Activated naive CD8-positive, alpha-beta T cell treated with anti-CD3 and anti-CD28 coated beads, Interleukin-2, amount 50 U/mL, for 24 hours (primary cell): ENCODE measurements around the gene GNL2.
A peak's percentile ranks its signal among the peaks of the same experiment; 100 is the strongest.
"Not testable (repeated sequence)": the region's sequence is repeated elsewhere in the genome, so short reads cannot be mapped to it uniquely, and the experiment has no call there.

Source experiments
- ATAC-seq: fragments of 150-1000 bp; cut with Tn5 transposase; one replicate; pipeline ENCODE4 v1.10.0; 2021
- DNase-seq: peaks from one replicate; pipeline ENCODE4 v3.0.0; 2021
- H3K27ac Mint-ChIP-seq: one replicate; pipeline ENCODE4 v1.8.0; 2021; ENCODE audit warnings: mild to moderate bottlenecking, mixed read lengths
- H3K27me3 Mint-ChIP-seq: one replicate; pipeline ENCODE4 v1.8.0; 2021; ENCODE audit warnings: mixed read lengths
- H3K36me3 Mint-ChIP-seq: one replicate; pipeline ENCODE4 v1.8.0; 2021; ENCODE audit warnings: low read depth, mixed read lengths
- H3K4me1 Mint-ChIP-seq: one replicate; pipeline ENCODE4 v1.8.0; 2021; ENCODE audit warnings: mixed read lengths
- H3K4me3 Mint-ChIP-seq: one replicate; pipeline ENCODE4 v1.8.0; 2021; ENCODE audit warnings: mild to moderate bottlenecking, moderate library complexity, mixed read lengths
- H3K9me3 Mint-ChIP-seq: one replicate; pipeline ENCODE4 v1.8.0; 2021; ENCODE audit warnings: mixed read lengths

The GNL2 gene

DNA sequence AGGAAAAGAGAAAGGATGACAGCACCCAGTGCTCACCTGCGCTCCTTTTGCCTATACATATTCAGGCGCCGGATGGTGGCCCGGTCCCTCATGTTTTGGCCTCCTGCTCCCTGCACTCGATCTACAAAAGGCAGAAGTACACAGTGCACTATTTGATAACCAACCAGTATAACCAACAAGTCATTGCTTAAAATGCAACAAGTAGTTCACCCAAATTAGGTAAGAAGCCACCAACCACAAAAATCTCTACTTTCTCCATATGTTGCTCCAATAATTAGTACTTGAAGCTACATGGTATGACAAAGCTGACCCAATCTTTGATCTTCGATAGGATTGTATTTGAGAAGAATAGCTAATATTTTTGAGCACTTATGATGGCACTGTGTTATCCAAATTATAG lies 2.0 kb downstream of the GNL2 start:
- DNase-seq (no peak), ATAC-seq (no peak)
- H3K9me3 Mint-ChIP-seq, result no peaks in the 10 kb centered on the region
- H3K36me3 Mint-ChIP-seq, result peaks cover 52% of the 10 kb centered on the region
- H3K27me3 Mint-ChIP-seq, result no peaks in the 10 kb centered on the region
- H3K4me3 Mint-ChIP-seq, result peak overlapping the region; percentile 100
- peak overlapping the region; percentile 42 for H3K27ac Mint-ChIP-seq
- peaks cover 41% of the 10 kb centered on the region for H3K4me1 Mint-ChIP-seq

DNA sequence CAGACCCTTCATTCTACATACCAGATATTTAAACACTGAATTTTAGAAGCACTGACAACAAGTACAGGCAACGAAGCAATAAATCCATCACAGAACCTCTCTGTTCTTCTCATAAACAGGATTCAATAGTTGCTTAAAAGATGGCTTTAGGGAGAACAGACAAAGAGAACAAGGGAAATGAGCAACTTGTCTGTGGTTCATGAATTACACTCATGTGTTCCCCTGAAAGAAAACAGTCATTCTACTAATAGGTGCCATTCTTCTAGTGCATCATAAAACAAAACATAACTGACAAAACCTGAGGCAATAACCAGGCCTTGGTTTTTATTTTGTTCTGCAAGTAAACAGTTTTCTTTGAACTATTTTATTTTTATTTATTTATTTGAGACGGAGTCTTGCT lies 6.8 kb downstream of the GNL2 start:
- DNase-seq (no peak), ATAC-seq (no peak)
- no peaks in the 10 kb centered on the region for H3K27me3 Mint-ChIP-seq
- H3K4me1 Mint-ChIP-seq, result peaks cover 26% of the 10 kb centered on the region
- H3K9me3 Mint-ChIP-seq, result no peaks in the 10 kb centered on the region
- no peak overlapping the region for H3K27ac Mint-ChIP-seq
- H3K4me3 Mint-ChIP-seq, result no peak overlapping the region
- peaks cover 66% of the 10 kb centered on the region for H3K36me3 Mint-ChIP-seq

DNA sequence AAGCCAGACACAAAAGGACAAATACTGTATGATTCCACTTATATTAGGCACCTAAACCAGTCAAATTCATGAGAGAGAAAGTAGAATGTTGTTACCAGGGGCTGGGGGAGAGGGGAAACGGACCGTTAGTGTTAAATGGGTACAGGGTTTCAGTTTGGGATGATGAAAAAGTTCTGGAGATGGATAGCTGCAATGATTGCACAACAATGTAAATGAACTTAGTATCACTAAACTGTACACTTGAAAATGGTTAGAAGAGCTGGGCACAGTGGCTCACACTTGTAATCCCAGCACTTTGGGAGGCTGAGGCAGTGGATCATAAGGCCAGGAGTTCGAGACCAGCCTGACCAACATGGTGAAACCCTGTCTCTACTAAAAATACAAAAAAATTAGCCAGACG lies 11.2 kb downstream of the GNL2 start:
- not testable (repeated sequence) for H3K4me1 Mint-ChIP-seq, H3K27ac Mint-ChIP-seq, ATAC-seq, H3K27me3 Mint-ChIP-seq, DNase-seq, H3K9me3 Mint-ChIP-seq, H3K4me3 Mint-ChIP-seq
- peaks cover 64% of the 10 kb centered on the region for H3K36me3 Mint-ChIP-seq

DNA sequence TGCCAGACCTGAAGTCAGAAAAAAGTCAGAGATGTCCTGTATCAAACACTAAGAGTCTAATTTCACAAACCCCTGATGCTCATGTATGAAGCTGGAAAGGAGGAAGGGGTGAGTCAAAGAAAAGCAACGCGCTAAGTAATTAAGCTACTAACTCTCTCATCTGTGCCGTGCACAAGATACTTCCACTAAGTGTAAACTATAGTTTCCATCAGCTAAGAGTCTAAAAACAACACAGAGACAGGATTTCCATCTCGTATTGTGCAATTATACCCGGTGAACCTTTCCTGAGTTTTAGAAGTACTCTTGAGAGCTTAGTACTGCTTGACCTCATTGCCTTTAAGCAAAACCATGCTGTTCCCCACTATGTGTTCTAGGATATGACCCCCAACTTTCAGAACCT lies 20.0 kb downstream of the GNL2 start:
- peak overlapping the region; percentile 81 for H3K27ac Mint-ChIP-seq
- peak; percentile 33 for ATAC-seq
- H3K4me3 Mint-ChIP-seq, result no peak overlapping the region
- peaks cover 80% of the 10 kb centered on the region for H3K36me3 Mint-ChIP-seq
- H3K4me1 Mint-ChIP-seq, result peaks cover 57% of the 10 kb centered on the region
- no peak for DNase-seq
- H3K27me3 Mint-ChIP-seq, result no peaks in the 10 kb centered on the region
- no peaks in the 10 kb centered on the region for H3K9me3 Mint-ChIP-seq

DNA sequence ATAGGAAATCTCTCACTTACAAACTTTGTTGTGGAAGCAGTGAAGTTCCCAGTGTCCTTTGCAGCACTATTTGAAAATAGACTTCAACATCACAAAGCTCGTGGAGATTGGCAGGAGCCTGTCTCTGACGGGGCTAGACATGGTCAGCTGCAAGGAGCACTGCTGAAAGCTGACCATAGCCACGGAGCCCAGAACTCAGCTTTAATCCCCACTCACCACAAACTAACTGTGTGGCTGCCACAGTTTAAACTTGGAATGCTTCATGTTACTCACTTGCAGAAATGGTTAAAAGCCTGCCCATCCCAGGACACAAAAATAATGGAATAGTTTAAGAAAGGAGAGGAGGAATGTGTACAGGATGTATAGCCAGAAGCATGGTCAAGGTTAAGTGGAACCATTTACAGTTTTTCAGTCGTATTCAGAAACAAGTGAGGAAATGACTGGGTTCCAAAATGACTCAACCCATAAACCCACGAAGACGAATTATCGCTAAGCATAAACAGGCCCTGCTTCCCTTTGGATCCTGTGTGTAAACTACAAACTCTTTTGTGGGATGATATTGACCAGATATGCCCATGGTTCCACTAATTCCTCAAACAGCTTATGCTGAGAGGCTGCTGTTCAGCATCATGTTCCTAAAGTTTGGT lies 20.8 kb downstream of the GNL2 start:
- H3K27ac Mint-ChIP-seq, result peak overlapping the region; percentile 81
- H3K27me3 Mint-ChIP-seq, result no peaks in the 10 kb centered on the region
- peaks cover 79% of the 10 kb centered on the region for H3K36me3 Mint-ChIP-seq
- H3K4me3 Mint-ChIP-seq, result no peak overlapping the region
- peaks cover 59% of the 10 kb centered on the region for H3K4me1 Mint-ChIP-seq
- no peak for DNase-seq
- H3K9me3 Mint-ChIP-seq, result no peaks in the 10 kb centered on the region
- peak; percentile 43 for ATAC-seq

DNA sequence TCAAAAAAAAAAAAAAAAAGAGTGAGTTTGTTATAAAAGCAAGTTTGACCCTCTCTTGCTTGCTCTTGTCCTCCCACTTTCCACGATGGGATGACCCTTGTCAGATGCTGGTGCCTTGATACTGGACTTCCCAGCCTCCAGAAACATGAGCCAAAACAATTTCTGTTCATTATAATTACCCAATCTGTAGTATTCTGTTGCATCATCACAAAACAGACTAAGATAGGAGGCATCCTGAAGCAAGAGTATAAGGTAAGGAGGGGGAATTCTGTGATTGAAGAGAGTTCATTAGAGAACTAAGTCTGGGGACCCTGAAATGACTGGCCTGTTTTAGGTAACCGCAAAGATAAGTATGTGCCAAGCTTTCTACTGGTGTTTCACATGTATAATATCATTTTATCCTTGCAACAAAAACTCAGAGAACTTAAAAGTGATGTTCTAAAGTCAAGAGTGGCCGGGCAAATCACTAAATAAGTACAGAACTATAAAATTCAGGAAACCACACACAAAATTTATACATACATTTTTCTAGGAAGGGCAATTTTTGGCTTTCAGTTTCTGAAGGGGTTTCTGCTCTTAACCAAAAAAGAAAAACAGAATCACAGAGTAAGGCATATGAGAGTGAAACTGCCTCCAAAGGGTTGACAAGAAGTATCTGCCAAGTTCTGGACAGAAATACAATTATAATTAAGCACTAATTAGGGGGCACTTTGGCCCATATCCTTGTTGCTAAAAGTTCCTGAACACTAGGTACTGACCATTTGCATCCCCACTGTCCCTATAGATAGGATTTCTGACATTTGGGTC lies 25.0 kb downstream of the GNL2 start:
- no peak for ATAC-seq
- DNase-seq, result no peak
- Mint-ChIP-seq H3K9me3 (no peaks in the 10 kb centered on the region), H3K4me3 (no peak overlapping the region), H3K36me3 (peaks cover 81% of the 10 kb centered on the region), H3K27me3 (no peaks in the 10 kb centered on the region), H3K27ac (peak overlapping the region; percentile 66), H3K4me1 (peaks cover 37% of the 10 kb centered on the region)

DNA sequence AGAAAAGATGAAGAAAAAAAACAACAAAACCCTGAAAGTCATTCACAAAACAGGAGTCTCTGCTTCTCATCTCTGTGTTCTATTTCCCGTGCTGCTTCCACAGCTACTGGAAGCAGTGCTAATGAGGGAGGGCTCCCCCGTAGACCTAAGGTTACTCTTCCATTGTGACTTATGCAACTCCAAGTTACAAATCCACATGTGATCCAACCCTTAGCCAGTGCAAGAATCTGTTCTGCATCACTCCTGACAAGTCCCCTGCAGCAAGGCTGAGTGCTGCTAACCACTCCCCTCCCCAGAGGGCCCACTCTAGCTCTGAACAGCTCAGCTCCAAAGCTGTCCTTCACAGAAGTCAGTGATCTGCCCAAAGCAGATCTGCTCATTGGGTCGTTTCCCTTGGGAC lies 28.7 kb downstream of the GNL2 start:
- H3K27me3 Mint-ChIP-seq, result no peaks in the 10 kb centered on the region

DNA sequence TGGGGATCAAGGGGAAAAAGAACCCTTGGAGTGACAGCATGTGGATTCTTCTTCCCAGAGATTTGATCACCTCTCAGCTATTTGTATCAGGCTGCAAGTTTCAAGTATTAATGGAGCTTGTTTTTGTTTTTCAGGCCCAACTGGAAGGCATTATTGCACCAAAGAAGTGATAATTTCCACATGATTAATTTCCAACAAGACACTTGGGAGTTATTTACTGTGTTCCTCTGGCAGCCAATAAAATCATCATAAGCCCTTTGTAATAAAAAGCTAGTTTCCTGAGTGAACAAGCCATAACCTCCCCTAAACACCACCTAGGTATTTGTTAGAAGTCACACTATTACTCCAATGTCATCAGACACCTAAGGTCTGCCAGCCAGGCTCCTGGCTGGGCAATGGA lies 30.8 kb downstream of the GNL2 start:
- ATAC-seq (no peak), DNase-seq (no peak)
- Mint-ChIP-seq H3K4me1 (no peaks in the 10 kb centered on the region), H3K9me3 (no peaks in the 10 kb centered on the region), H3K27me3 (no peaks in the 10 kb centered on the region), H3K27ac (peak overlapping the region; percentile 19), H3K36me3 (peaks cover 44% of the 10 kb centered on the region), H3K4me3 (no peak overlapping the region)

More for the DNA sequence above, 28.7 kb downstream of the GNL2 start:
- H3K27ac Mint-ChIP-seq, result no peak overlapping the region
- H3K36me3 Mint-ChIP-seq, result peaks cover 60% of the 10 kb centered on the region
- H3K4me3 Mint-ChIP-seq, result no peak overlapping the region
- ATAC-seq, result no peak
- H3K4me1 Mint-ChIP-seq, result peaks cover 15% of the 10 kb centered on the region
- H3K9me3 Mint-ChIP-seq, result no peaks in the 10 kb centered on the region
- no peak for DNase-seq

DNA sequence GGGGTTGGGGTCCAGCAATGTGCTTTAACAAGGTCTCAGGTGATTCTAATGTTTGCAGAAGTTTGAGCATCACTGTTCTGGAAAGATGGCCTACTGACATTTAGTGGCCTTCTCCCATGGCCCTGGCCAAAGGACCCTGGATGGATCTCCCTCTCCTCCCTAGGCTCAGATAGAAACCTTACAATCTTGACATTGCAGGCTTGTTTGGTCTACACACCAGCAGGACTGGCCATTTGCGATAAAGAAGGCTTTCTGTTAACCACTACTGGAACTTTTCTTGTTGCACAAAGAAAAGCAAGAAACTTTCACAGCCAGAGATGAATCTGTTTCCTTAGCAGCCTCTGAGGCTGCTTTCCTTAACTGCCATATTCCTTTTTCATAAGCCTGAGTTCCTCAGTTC lies 32.8 kb downstream of the GNL2 start:
- DNase-seq, result no peak
- H3K27me3 Mint-ChIP-seq, result no peaks in the 10 kb centered on the region
- H3K4me3 Mint-ChIP-seq, result no peak overlapping the region
- H3K9me3 Mint-ChIP-seq, result no peaks in the 10 kb centered on the region
- H3K36me3 Mint-ChIP-seq, result peaks cover 25% of the 10 kb centered on the region
- no peaks in the 10 kb centered on the region for H3K4me1 Mint-ChIP-seq
- no peak for ATAC-seq
- no peak overlapping the region for H3K27ac Mint-ChIP-seq

DNA sequence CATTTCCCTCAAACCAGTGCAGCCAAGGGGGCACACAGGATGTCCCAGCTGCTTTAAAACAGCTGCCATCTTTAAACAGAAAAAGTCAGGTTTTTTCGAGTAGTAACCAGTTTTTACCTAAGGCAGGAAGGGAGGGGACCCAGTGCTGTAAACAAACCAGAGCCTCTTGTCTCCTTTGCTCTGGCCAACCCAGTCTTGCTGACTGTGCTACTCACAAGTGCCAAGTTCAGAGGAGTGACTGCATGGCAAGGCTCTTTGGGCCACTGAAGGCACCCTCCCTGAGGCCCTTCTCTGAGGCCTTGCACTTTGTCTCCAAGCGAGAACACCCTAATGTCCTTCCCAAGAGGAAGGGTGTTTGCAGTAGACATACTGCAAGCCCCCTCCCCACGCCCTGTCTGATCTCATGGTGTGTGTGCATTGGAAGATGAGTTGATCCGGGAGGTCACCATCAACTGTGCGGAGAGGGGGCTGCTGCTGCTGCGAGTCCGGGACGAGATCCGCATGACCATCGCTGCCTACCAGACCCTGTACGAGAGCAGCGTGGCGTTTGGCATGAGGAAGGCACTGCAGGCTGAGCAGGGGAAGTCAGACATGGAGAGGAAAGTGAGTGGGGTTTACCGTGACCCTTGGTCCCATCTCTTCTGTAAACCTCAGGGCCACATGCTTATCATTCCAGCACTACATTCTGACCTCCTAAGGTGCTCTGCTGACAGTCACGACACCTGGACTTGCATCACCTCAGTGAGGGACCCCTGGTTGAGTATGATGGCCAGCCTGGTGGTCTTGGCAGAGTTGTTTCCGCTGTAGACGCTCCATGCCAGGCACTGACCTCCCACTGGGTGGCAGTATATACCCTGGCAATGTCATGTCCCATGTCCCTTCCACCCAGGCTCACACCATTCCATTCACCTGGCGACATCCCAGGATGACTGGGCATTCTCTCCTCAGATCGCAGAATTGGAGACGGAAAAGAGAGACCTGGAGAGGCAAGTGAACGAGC lies 34.3 kb downstream of the GNL2 start:
- no peak overlapping the region for H3K4me3 Mint-ChIP-seq
- H3K9me3 Mint-ChIP-seq, result no peaks in the 10 kb centered on the region
- no peak overlapping the region for H3K27ac Mint-ChIP-seq
- H3K4me1 Mint-ChIP-seq, result peaks cover 2% of the 10 kb centered on the region
- peak; percentile 49 for DNase-seq
- H3K27me3 Mint-ChIP-seq, result no peaks in the 10 kb centered on the region
- no peak for ATAC-seq
- H3K36me3 Mint-ChIP-seq, result peaks cover 16% of the 10 kb centered on the region

DNA sequence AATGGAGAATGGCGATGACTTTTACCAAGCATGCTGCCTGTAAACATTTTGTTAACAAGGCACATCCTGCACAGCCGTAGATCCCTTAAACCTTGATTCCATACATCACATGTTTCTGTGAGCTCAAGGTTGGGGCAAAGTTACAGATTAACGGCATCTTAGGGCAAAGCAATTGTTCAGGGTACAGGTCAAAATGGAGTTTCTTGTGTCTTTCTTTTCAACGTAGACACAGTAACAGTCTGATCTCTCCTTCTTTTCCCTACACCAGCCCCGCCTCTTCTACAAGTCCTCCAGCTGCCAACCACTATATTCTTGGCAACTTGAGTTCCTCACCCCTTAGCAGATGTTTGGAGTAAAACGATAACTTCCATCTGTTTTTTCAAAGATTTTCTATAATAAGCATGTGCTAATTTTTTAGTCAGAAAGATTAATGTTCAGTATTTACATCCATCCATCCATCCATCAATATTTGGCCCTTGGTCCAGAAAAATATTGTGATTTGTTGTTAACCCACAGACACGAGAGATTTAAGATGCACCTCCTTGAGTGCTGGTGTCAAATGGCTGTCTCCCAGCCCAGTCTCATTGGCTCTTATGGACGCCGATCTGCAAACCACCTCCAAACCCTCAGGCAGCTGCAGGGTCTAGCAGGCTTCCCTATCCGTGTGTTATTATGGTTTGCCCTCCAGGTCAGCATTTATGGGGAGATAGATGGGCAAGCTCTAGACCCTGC lies 35.2 kb downstream of the GNL2 start:
- no peak for ATAC-seq
- no peak overlapping the region for H3K27ac Mint-ChIP-seq
- H3K4me3 Mint-ChIP-seq, result no peak overlapping the region
- H3K36me3 Mint-ChIP-seq, result peaks cover 10% of the 10 kb centered on the region
- no peaks in the 10 kb centered on the region for H3K27me3 Mint-ChIP-seq
- H3K4me1 Mint-ChIP-seq, result peaks cover 5% of the 10 kb centered on the region
- DNase-seq, result no peak
- no peaks in the 10 kb centered on the region for H3K9me3 Mint-ChIP-seq

DNA sequence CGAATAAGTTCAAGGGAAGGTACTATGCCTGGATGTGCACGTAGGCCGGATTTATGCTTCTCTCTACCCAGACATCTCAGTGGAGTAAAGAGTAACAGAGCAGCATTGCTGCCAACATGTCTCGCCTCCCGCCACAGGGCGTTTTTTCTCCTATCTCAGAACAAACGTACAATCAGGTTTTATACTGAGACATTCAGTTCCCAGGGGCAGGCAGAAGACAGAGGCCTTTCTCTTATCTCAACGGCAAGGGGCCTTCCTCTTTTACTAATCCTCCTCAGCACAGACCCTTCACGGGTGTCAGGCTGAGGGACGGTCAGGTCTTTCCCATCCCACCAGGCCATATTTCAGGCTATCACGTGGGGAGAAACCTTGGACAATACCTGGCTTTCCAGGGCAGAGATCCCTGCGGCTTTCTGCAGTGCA lies 35.8 kb downstream of the GNL2 start:
- not testable (repeated sequence) for H3K9me3 Mint-ChIP-seq, H3K27ac Mint-ChIP-seq, H3K4me3 Mint-ChIP-seq, H3K36me3 Mint-ChIP-seq, DNase-seq, ATAC-seq, H3K27me3 Mint-ChIP-seq, H3K4me1 Mint-ChIP-seq

DNA sequence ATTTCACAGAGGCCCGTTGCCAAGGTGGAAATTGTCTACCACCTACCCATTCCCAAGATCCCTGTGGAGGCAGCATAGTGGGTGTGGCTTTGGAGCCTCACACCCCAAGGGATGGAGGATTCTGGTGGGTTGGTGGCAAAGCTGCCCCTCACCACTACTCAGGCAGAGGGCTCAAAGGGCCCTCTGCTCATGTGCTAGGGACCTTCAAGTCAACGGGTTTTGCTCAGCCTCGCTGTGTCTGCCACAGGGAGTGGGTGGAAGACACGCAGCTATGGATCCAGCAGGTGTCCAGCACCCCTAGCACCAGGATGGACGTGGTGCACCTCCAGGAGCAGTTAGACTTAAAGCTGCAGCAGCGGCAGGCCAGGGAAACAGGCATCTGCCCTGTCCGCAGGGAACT lies 36.7 kb downstream of the GNL2 start:
- ATAC-seq (no peak), DNase-seq (no peak)
- Mint-ChIP-seq H3K9me3 (no peaks in the 10 kb centered on the region), H3K27me3 (peaks cover 3% of the 10 kb centered on the region), H3K4me1 (peaks cover 7% of the 10 kb centered on the region), H3K36me3 (peaks cover 4% of the 10 kb centered on the region), H3K4me3 (no peak overlapping the region), H3K27ac (no peak overlapping the region)

DNA sequence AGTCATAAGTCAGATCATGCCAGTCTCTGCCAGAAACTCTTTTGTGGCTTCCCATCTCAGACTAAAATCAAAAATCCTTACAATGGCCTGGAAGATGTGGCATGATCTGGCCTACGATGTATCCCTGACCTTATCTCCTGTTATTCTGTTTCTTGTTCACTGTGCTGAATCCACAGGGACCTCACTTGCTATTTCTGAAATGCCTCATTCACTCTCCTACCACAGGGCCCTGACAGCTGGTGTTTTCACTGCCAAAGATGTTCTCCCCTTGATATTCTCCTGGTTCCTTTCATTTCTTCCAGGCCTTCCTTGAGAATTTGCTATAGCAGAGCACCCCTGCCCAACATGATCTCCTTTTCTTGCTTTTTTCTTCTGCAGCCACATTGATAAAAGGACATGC lies 37.3 kb downstream of the GNL2 start:
- ATAC-seq (no peak), DNase-seq (no peak)
- Mint-ChIP-seq H3K4me3 (no peak overlapping the region), H3K36me3 (peaks cover 5% of the 10 kb centered on the region), H3K9me3 (no peaks in the 10 kb centered on the region), H3K27me3 (peaks cover 3% of the 10 kb centered on the region), H3K4me1 (peaks cover 9% of the 10 kb centered on the region), H3K27ac (no peak overlapping the region)
